Ascending aorta (tissue), 2 donors: ENCODE data around the gene DHPS. TPM values are rescaled to one million over a fixed set of nuclear protein-coding genes. Genes with fewer than 3 reads are reported as not detected.

Source experiments
- DNase-seq, 2 donors: peaks; one replicate each; pipeline ENCODE4 v3.0.0-alpha.2; 2019; ENCODE audit warnings: low spot score in 2 of 2
- H3K27ac ChIP-seq, 2 donors: fragments of 200-600 bp; sonication (generic); one replicate each; pipeline ENCODE4 v1.5.1; 2016 to 2017; ENCODE audit warnings: mild to moderate bottlenecking in 1 of 2
- H3K27me3 ChIP-seq: fragments of 200-600 bp; sonication (generic); one replicate; pipeline ENCODE4 v1.5.1; 2017
- H3K36me3 ChIP-seq, 2 donors: fragments of 200-600 bp; sonication (generic); one replicate each; pipeline ENCODE4 v1.5.1; 2016
- H3K4me1 ChIP-seq, 2 donors: fragments of 200-600 bp; sonication (generic); one replicate each; pipeline ENCODE4 v1.5.1; 2016 to 2017; ENCODE audit warnings: mild to moderate bottlenecking in 1 of 2
- H3K4me3 ChIP-seq, 2 donors: fragments of 200-600 bp; sonication (generic); one replicate each; pipeline ENCODE4 v1.5.1; 2016 to 2017; ENCODE audit warnings: mild to moderate bottlenecking in 1 of 2
- H3K9me3 ChIP-seq, 2 donors: fragments of 200-600 bp; sonication (generic); one replicate each; pipeline ENCODE4 v1.5.1; 2016
- CTCF ChIP-seq, 3 experiments: fragments of 200-600 bp in 2 of 3; fragments of 450-650 bp in 1 of 3; sonication (generic) in 2 of 3; IDR thresholded peaks; one replicate each; pipeline ENCODE4 v1.5.1; 2016 to 2019; ENCODE audit warnings: antibody characterized with exemption in 3 of 3, mild to moderate bottlenecking in 1 of 3, moderate library complexity in 1 of 3
- intact Hi-C: fragments of 100-400 bp; cut with DNase I; formaldehyde crosslinking; loops from one replicate; pipeline ENCODE4 v1.15.1; 2023
- total RNA-seq: library from RNA; depleted of rRNA; stranded (reverse); fragments of >200 nt; gene quantifications from one replicate; pipeline ENCODE4 v1.1.0, GENCODE V29; 2016

The DHPS gene
- total RNA-seq, 1 donor from 2014 or later, result 160 TPM

GRCh38 chr19:12655546-12655945 is 26.1 kb downstream of the DHPS start:
- intact Hi-C loops, result no loop called here
- peaks cover 47 to 53% of the 10 kb centered on the region in 2 donors for H3K36me3 ChIP-seq
- TF ChIP-seq CTCF (IDR thresholded peaks at IDR 0.05), result no peak

GRCh38 chr19:12652219-12652618 is 29.5 kb downstream of the DHPS start:
- TF ChIP-seq CTCF (IDR thresholded peaks at IDR 0.05), result no peak
- Histone ChIP-seq H3K4me3 (no peak overlapping the region), H3K4me1 (peaks cover 6 to 13% of the 10 kb centered on the region in 2 donors), H3K27me3 (no peaks in the 10 kb centered on the region), H3K9me3 (no peaks in the 10 kb centered on the region), H3K27ac (no peak overlapping the region), H3K36me3 (peaks cover 27 to 39% of the 10 kb centered on the region in 2 donors)
- intact Hi-C loops, result no loop called here
- no peak for DNase-seq

More at GRCh38 chr19:12655546-12655945, 26.1 kb downstream of the DHPS start:
- no peak for DNase-seq
- Histone ChIP-seq H3K27ac (no peak overlapping the region), H3K27me3 (no peaks in the 10 kb centered on the region), H3K4me3 (no peak overlapping the region), H3K4me1 (no peaks in the 10 kb centered on the region), H3K9me3 (no peaks in the 10 kb centered on the region)

- no peaks in the 10 kb centered on the region for H3K27me3 ChIP-seq
- H3K27ac ChIP-seq, result no peak overlapping the region
- intact Hi-C loops, result no loop called here
- H3K9me3 ChIP-seq, result no peaks in the 10 kb centered on the region
- TF ChIP-seq CTCF (IDR thresholded peaks at IDR 0.05), result no peak
- peaks cover 8 to 19% of the 10 kb centered on the region in 2 donors for H3K36me3 ChIP-seq
- no peak overlapping the region for H3K4me3 ChIP-seq
- DNase-seq, result no peak
- peaks cover 6 to 13% of the 10 kb centered on the region in 2 donors for H3K4me1 ChIP-seq
These were observed 31.7 kb downstream of the DHPS start for GRCh38 chr19:12649941-12650340.

DNA sequence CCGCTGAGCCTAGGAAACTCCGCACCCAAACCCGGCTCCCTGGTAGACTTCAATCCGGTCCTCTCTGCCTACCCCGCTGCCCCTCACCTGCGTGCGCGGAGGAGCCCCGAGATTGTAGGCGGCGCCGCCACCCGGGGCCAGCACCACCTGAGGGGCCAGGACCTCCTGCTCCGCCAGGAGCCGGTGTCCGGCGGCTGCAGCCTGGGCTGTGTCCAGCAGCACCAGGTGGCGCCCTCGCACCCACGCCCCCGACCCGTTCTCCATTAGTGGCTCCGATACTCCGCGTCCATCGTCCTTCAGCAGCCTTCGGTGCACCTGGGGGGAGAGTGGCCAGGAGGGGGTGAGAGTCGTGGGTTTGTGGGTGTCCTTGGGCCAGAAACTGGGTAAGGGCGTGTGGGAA is 33.6 kb downstream of the DHPS start:
- TF ChIP-seq CTCF (IDR thresholded peaks at IDR 0.05), result peak in 2 of 3 experiments; percentile 7 to 33
- H3K9me3 ChIP-seq, result no peaks in the 10 kb centered on the region
- no peak overlapping the region for H3K27ac ChIP-seq
- H3K4me1 ChIP-seq, result peaks cover 6 to 13% of the 10 kb centered on the region in 2 donors
- intact Hi-C loops, result no loop called here
- peaks cover 0 to 15% of the 10 kb centered on the region in 2 donors for H3K36me3 ChIP-seq
- peak overlapping the region; percentile 40 to 55 for H3K4me3 ChIP-seq
- DNase-seq, result no peak
- H3K27me3 ChIP-seq, result no peaks in the 10 kb centered on the region

DNA sequence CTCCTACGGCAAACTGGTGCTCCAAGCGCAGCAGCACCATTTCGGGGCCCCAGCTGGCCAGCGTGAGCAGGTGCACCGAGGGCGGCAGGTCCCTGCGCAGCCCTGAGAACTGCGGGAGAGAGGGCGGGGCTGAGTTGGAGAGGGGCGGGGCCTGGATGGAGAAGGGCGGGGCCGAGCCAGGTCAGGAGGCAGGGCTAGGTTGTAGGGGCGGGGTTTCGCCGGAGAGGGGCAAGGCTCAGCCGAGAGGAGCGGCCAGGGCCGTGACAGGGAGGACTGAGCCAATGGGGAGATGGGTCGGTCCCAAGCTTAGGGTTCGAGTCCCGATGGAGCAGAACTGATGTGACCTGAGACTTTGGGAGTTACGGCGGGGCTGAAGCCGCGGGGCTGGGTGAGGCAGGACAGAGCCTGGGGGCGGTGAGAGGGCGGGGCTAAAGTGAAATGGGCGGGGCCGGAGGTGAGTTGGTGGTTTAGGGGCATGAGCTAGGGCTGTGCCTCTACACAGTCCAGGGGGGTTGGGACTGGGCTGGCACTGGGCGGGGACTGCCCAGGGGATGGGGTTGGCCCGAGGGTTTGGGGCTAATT is 34.1 kb downstream of the DHPS start:
- H3K36me3 ChIP-seq, result peaks cover 0 to 15% of the 10 kb centered on the region in 2 donors
- intact Hi-C loops, result no loop called here
- TF ChIP-seq CTCF (IDR thresholded peaks at IDR 0.05), result no peak
- DNase-seq, result no peak
- no peaks in the 10 kb centered on the region for H3K27me3 ChIP-seq
- no peak overlapping the region for H3K27ac ChIP-seq
- peak overlapping the region; percentile 40 to 55 for H3K4me3 ChIP-seq
- H3K4me1 ChIP-seq, result peaks cover 6 to 13% of the 10 kb centered on the region in 2 donors
- no peaks in the 10 kb centered on the region for H3K9me3 ChIP-seq
